Measurements from ENCODE around the gene GNB1L.
"Not testable (repeated sequence)": the region's sequence is repeated elsewhere in the genome, so short reads cannot be mapped to it uniquely, and the experiment has no call there.

Gene GNB1L

DNA sequence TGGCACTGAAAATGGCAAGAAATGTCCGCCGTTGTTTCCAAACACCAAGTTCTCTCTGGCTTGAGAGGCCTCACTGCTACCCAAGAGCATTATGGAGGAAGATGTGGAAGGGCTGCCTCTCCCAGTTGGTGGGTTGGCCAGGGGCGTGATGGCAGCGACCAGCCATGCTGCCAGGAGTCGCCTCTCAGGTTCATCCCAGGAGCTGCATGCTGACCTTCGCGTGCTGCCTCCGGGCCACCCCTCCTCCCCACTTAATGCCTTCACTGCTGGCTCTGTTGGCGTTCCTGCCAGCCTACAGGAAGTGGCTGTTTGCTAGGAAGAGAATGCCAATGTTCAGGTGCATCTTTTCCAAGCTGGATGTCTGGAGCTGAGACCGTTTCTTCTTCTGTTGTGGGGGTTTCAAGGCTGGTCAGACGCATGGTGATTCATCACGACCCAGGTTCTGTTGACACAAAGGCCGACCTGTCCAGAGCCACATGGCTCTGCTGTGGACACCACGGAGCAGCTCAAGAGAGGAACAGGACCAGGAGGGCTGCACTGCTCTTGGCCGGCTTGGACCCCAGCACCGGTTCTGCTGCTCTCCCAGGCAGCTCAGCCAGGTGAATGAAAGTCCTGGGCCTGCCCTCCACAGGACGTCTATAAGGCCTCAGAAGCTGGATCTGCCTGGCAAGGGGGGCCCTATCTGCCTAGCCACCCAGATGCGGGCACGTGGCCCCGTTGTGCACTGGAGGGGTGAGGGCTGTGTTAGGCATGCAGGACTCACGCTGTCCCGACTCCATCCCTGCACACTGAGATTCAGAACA lies 69.0 kb downstream of the GNB1L start:
- Histone ChIP-seq H3K4me3 (ENCODE audit: insufficient read depth, low read depth, low read length) (no peak overlapping the region), H3K9me3 (ENCODE audit: control insufficient read depth, low read length) (no peaks in the 10 kb centered on the region), H3K36me3 (ENCODE audit: control insufficient read depth, insufficient read depth, low read length) (no peaks in the 10 kb centered on the region), H3K4me1 (ENCODE audit: control insufficient read depth, insufficient read depth, low read length) (no peaks in the 10 kb centered on the region), H3K27me3 (ENCODE audit: control insufficient read depth, insufficient read depth, low read length, poor library complexity, severe bottlenecking) (no peaks in the 10 kb centered on the region), H3K27ac (ENCODE audit: insufficient read depth, low read depth, low read length, poor library complexity, severe bottlenecking) (no peak overlapping the region)
- 93% methylated on average over 22 of the region's 22 CpGs for WGBS, 2 experiments

DNA sequence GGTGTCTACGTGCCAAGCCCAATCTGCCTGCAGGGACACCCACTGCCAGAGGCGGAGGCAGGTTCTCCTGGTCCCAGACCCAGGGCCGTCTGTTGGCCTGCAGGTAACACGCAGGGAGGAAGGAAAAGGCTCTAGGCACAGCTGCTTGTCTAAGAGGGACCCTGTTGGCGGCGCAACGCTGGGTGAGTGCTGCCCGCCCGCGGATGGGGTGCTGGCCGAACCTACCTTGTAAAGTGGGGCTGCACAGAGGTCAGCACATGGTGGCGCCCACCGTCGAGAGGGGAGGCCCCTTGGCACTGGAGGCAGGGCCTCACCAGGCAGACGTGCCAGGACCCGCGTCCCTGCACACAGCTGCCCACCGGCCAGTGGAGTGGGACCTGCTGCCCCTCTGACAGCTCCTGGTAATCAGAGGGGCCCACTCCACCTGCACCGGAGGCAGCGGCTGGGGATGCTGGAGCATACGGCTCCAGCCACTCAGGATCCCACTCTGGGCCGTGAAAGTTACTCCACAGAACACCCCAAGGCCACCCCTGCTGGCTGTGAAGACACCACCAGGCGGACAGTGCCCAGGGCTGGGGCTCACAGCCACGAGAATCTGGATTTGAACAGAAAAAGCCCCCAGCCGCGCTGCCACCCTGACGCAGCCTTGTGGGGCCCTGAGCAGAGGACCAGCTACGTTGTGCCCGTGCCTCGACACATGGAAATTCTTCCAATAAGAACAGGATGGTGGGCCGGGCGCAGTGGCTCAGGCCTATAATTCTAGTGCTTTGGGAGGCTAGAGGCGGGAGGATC lies 70.1 kb downstream of the GNB1L start:
- WGBS, 2 experiments, result 92 to 93% methylated on average over 33 of the region's 33 CpGs
- H3K9me3 ChIP-seq (ENCODE audit: control insufficient read depth, low read length), result no peaks in the 10 kb centered on the region
- H3K27ac ChIP-seq (ENCODE audit: insufficient read depth, low read depth, low read length, poor library complexity, severe bottlenecking), result no peak overlapping the region
- H3K4me1 ChIP-seq (ENCODE audit: control insufficient read depth, insufficient read depth, low read length), result no peaks in the 10 kb centered on the region
- H3K4me3 ChIP-seq (ENCODE audit: insufficient read depth, low read depth, low read length), result no peak overlapping the region
- H3K36me3 ChIP-seq (ENCODE audit: control insufficient read depth, insufficient read depth, low read length), result no peaks in the 10 kb centered on the region
- H3K27me3 ChIP-seq (ENCODE audit: control insufficient read depth, insufficient read depth, low read length, poor library complexity, severe bottlenecking), result peaks cover 4% of the 10 kb centered on the region

GRCh38 chr22:19783586-19784383 lies 70.9 kb downstream of the GNB1L start:
- Histone ChIP-seq H3K4me1 (ENCODE audit: control insufficient read depth, insufficient read depth, low read length) (no peaks in the 10 kb centered on the region), H3K9me3 (ENCODE audit: control insufficient read depth, low read length) (no peaks in the 10 kb centered on the region), H3K36me3 (ENCODE audit: control insufficient read depth, insufficient read depth, low read length) (no peaks in the 10 kb centered on the region), H3K27ac (ENCODE audit: insufficient read depth, low read depth, low read length, poor library complexity, severe bottlenecking) (no peak overlapping the region), H3K4me3 (ENCODE audit: insufficient read depth, low read depth, low read length) (no peak overlapping the region), H3K27me3 (ENCODE audit: control insufficient read depth, insufficient read depth, low read length, poor library complexity, severe bottlenecking) (peaks cover 6% of the 10 kb centered on the region)
- WGBS, 2 experiments, result 83 to 87% methylated on average over 24 of the region's 24 CpGs

DNA sequence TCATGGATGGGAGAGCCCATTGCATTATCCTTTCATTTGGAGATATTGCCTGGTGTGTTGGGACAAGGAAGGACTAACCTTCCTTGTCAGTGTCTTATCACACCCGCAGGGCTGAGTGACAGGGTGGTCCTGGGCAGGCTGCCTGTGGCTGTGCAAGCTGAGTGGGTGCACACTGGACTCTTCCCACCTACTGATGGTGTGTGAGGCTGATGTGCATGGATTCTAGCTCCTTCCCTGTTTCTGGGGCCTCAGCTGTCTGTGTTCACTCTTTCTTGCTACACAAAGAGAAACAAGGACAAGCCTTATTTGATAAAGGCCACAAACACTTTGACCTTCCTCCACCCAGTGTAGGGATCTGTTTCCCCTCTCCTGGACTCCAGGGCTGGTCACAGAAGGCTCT lies 72.1 kb downstream of the GNB1L start:
- WGBS, 2 experiments, result 84 to 90% methylated on average over 1 of the region's 1 CpG
- Histone ChIP-seq H3K4me1 (ENCODE audit: control insufficient read depth, insufficient read depth, low read length) (no peaks in the 10 kb centered on the region), H3K4me3 (ENCODE audit: insufficient read depth, low read depth, low read length) (no peak overlapping the region)

DNA sequence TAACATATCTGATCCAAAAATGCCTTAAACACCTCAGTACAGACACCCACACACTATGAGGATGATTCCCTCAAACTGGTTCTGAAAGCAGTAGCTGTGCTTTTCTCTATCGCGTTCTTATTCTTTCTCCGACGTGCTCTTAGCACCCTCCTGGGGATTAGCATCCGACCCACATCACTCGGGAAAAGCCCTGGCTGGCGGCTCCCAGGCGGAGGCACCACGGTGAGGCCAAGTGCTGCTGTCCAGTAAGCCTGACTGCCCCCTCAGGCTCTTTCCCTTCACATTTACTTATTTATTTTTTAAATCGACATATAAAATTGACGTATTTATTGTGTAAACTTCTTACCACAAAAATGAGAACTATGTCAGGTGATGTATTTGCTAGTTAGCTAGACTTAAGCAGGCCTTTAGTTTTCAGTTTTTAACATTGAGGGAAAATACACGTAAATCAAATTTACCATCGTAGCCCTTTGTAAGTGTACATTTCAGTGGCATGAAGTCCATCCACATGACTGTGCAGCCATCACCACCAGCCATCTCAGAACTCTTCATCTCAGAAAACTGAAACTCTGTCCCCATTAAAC lies 74.9 kb downstream of the GNB1L start:
- no peak overlapping the region for H3K27ac ChIP-seq (ENCODE audit: insufficient read depth, low read depth, low read length, poor library complexity, severe bottlenecking)
- 53 to 57% methylated on average over 11 to 13 of the region's 13 CpGs for WGBS, 2 experiments

More for the DNA sequence above, 72.1 kb downstream of the GNB1L start:
- H3K27ac ChIP-seq (ENCODE audit: insufficient read depth, low read depth, low read length, poor library complexity, severe bottlenecking), result no peak overlapping the region
- H3K36me3 ChIP-seq (ENCODE audit: control insufficient read depth, insufficient read depth, low read length), result no peaks in the 10 kb centered on the region
- H3K9me3 ChIP-seq (ENCODE audit: control insufficient read depth, low read length), result no peaks in the 10 kb centered on the region
- H3K27me3 ChIP-seq (ENCODE audit: control insufficient read depth, insufficient read depth, low read length, poor library complexity, severe bottlenecking), result peaks cover 6% of the 10 kb centered on the region

DNA sequence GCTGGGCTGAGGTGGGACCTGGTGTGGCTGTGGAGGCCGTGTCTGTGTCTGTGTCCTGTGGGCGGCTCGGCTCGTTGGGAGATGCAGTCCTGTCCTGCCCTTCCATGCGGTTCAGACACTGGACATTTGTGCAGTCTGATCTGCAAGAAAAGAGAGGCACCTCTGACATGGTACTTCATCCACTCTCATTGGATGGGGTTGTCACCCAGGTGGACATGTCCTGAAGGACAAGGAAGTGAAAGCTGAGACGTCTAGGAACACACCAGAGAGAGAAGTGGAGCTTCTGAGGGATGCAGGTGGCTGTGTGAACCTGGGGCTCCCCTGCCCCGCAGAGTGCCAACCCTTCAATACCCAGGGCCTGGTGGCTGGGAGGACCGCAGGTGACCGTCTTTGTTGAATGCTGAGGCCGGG lies 75.7 kb downstream of the GNB1L start:
- no peaks in the 10 kb centered on the region for H3K36me3 ChIP-seq (ENCODE audit: control insufficient read depth, insufficient read depth, low read length)
- 91 to 94% methylated on average over 10 of the region's 10 CpGs for WGBS, 2 experiments
- peaks cover 11% of the 10 kb centered on the region for H3K27me3 ChIP-seq (ENCODE audit: control insufficient read depth, insufficient read depth, low read length, poor library complexity, severe bottlenecking)
- no peaks in the 10 kb centered on the region for H3K4me1 ChIP-seq (ENCODE audit: control insufficient read depth, insufficient read depth, low read length)
- no peak overlapping the region for H3K27ac ChIP-seq (ENCODE audit: insufficient read depth, low read depth, low read length, poor library complexity, severe bottlenecking)
- no peaks in the 10 kb centered on the region for H3K9me3 ChIP-seq (ENCODE audit: control insufficient read depth, low read length)
- no peak overlapping the region for H3K4me3 ChIP-seq (ENCODE audit: insufficient read depth, low read depth, low read length)

More for the DNA sequence above, 74.9 kb downstream of the GNB1L start:
- no peak overlapping the region for H3K4me3 ChIP-seq (ENCODE audit: insufficient read depth, low read depth, low read length)
- H3K4me1 ChIP-seq (ENCODE audit: control insufficient read depth, insufficient read depth, low read length), result no peaks in the 10 kb centered on the region
- H3K27me3 ChIP-seq (ENCODE audit: control insufficient read depth, insufficient read depth, low read length, poor library complexity, severe bottlenecking), result peaks cover 7% of the 10 kb centered on the region
- no peaks in the 10 kb centered on the region for H3K36me3 ChIP-seq (ENCODE audit: control insufficient read depth, insufficient read depth, low read length)
- no peaks in the 10 kb centered on the region for H3K9me3 ChIP-seq (ENCODE audit: control insufficient read depth, low read length)

DNA sequence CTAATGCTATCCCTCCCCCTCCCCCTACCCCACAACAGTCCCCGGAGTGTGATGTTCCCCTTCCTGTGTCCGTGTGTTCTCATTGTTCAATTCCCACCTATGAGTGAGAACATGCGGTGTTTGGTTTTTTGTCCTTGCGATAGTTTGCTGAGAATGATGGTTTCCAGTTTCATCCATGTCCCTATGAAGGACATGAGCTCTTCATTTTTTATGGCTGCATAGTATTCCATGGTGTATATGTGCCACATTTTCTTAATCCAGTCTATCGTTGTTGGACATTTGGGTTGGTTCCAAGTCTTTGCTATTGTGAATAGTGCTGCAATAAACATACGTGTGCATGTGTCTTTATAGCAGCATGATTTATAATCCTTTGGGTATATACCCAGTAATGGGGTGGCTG lies 77.5 kb downstream of the GNB1L start:
- whole genome bisulfite sequencing, 2 experiments, result 97 to 100% methylated on average over 3 of the region's 6 CpGs
- H3K4me1 ChIP-seq (ENCODE audit: control insufficient read depth, insufficient read depth, low read length); H3K4me3 ChIP-seq (ENCODE audit: insufficient read depth, low read depth, low read length); H3K9me3 ChIP-seq (ENCODE audit: control insufficient read depth, low read length); H3K36me3 ChIP-seq (ENCODE audit: control insufficient read depth, insufficient read depth, low read length); H3K27ac ChIP-seq (ENCODE audit: insufficient read depth, low read depth, low read length, poor library complexity, severe bottlenecking): not testable (repeated sequence)
- peaks cover 12% of the 10 kb centered on the region for H3K27me3 ChIP-seq (ENCODE audit: control insufficient read depth, insufficient read depth, low read length, poor library complexity, severe bottlenecking)

- H3K9me3 ChIP-seq (ENCODE audit: control insufficient read depth, low read length), result no peaks in the 10 kb centered on the region
- H3K27me3 ChIP-seq (ENCODE audit: control insufficient read depth, insufficient read depth, low read length, poor library complexity, severe bottlenecking), result peaks cover 19% of the 10 kb centered on the region
- H3K4me1 ChIP-seq (ENCODE audit: control insufficient read depth, insufficient read depth, low read length), result peaks cover 5% of the 10 kb centered on the region
- H3K36me3 ChIP-seq (ENCODE audit: control insufficient read depth, insufficient read depth, low read length), result no peaks in the 10 kb centered on the region
- 86 to 88% methylated on average over 15 to 18 of the region's 18 CpGs for WGBS, 2 experiments
- H3K4me3 ChIP-seq (ENCODE audit: insufficient read depth, low read depth, low read length), result no peak overlapping the region
- H3K27ac ChIP-seq (ENCODE audit: insufficient read depth, low read depth, low read length, poor library complexity, severe bottlenecking), result no peak overlapping the region
These were observed 78.1 kb downstream of the GNB1L start for GRCh38 chr22:19776433-19777031.

GRCh38 chr22:19775496-19776325 lies 79.0 kb downstream of the GNB1L start:
- no peak overlapping the region for H3K27ac ChIP-seq (ENCODE audit: insufficient read depth, low read depth, low read length, poor library complexity, severe bottlenecking)
- no peaks in the 10 kb centered on the region for H3K36me3 ChIP-seq (ENCODE audit: control insufficient read depth, insufficient read depth, low read length)
- H3K4me1 ChIP-seq (ENCODE audit: control insufficient read depth, insufficient read depth, low read length), result peaks cover 5% of the 10 kb centered on the region
- H3K4me3 ChIP-seq (ENCODE audit: insufficient read depth, low read depth, low read length), result no peak overlapping the region
- peaks cover 27% of the 10 kb centered on the region for H3K27me3 ChIP-seq (ENCODE audit: control insufficient read depth, insufficient read depth, low read length, poor library complexity, severe bottlenecking)
- H3K9me3 ChIP-seq (ENCODE audit: control insufficient read depth, low read length), result no peaks in the 10 kb centered on the region
- 92 to 93% methylated on average over 24 of the region's 24 CpGs for WGBS, 2 experiments

Measured in ectodermal cell (in vitro differentiated cells).